GM23338 (cell line): ENCODE measurements around the gene EEIG2.

Experiments
- POLR2AphosphoS5 ChIP-seq: IDR thresholded peaks from 2 replicates; pipeline ENCODE4 v1.6.1; 2016; ENCODE audit warnings: antibody characterized with exemption, low read depth
- TF ChIP-seq, protein P1 (sequence below), 2 experiments: fragments of 200-600 bp in 1 of 2; sonication (generic) in 1 of 2; conservative IDR thresholded peaks; 2 replicates each; pipeline versions ENCODE4 v1.5.1 to v1.6.1; 2016 to 2017; ENCODE audit warnings: antibody characterized with exemption in 2 of 2, low read depth in 2 of 2, mild to moderate bottlenecking in 2 of 2, moderate library complexity in 1 of 2
- TF ChIP-seq, protein P2 (sequence below): IDR thresholded peaks from one replicate; pipeline ENCODE4 v1.6.1; 2018; ENCODE audit warnings: antibody characterized with exemption; ENCODE audit not compliant: unreplicated experiment

DNA sequence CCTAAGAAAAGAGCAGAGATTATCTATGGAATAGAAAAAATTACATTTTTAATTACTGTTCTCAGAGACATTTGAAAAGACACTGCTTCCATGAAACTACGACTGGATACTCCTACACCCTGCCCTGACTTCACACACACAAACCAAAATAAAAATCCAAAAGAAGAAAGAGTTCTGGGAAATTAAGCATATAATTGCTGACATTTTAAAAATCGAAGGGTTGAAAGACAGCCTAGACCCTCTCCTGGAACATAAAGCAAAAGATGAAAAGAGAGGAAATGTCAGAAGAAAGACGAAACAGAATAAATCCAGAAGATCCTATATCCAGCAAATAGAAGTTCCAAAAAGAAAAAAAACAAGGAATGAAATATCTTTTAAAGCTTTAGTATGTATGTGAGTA is 32.8 kb upstream of the EEIG2 start:
- TF ChIP-seq, protein P1, sequence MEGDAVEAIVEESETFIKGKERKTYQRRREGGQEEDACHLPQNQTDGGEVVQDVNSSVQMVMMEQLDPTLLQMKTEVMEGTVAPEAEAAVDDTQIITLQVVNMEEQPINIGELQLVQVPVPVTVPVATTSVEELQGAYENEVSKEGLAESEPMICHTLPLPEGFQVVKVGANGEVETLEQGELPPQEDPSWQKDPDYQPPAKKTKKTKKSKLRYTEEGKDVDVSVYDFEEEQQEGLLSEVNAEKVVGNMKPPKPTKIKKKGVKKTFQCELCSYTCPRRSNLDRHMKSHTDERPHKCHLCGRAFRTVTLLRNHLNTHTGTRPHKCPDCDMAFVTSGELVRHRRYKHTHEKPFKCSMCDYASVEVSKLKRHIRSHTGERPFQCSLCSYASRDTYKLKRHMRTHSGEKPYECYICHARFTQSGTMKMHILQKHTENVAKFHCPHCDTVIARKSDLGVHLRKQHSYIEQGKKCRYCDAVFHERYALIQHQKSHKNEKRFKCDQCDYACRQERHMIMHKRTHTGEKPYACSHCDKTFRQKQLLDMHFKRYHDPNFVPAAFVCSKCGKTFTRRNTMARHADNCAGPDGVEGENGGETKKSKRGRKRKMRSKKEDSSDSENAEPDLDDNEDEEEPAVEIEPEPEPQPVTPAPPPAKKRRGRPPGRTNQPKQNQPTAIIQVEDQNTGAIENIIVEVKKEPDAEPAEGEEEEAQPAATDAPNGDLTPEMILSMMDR (conservative IDR thresholded peaks at IDR 0.05; ENCODE audit: low read depth in 2 of 2) = no peak
- TF ChIP-seq POLR2AphosphoS5 = no peak
- TF ChIP-seq, protein P2, sequence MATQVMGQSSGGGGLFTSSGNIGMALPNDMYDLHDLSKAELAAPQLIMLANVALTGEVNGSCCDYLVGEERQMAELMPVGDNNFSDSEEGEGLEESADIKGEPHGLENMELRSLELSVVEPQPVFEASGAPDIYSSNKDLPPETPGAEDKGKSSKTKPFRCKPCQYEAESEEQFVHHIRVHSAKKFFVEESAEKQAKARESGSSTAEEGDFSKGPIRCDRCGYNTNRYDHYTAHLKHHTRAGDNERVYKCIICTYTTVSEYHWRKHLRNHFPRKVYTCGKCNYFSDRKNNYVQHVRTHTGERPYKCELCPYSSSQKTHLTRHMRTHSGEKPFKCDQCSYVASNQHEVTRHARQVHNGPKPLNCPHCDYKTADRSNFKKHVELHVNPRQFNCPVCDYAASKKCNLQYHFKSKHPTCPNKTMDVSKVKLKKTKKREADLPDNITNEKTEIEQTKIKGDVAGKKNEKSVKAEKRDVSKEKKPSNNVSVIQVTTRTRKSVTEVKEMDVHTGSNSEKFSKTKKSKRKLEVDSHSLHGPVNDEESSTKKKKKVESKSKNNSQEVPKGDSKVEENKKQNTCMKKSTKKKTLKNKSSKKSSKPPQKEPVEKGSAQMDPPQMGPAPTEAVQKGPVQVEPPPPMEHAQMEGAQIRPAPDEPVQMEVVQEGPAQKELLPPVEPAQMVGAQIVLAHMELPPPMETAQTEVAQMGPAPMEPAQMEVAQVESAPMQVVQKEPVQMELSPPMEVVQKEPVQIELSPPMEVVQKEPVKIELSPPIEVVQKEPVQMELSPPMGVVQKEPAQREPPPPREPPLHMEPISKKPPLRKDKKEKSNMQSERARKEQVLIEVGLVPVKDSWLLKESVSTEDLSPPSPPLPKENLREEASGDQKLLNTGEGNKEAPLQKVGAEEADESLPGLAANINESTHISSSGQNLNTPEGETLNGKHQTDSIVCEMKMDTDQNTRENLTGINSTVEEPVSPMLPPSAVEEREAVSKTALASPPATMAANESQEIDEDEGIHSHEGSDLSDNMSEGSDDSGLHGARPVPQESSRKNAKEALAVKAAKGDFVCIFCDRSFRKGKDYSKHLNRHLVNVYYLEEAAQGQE = no peak
